ENCODE results near the gene CPPED1.

CPPED1 gene

GRCh38 chr16:12728469-12728868, 75.2 kb downstream of the CPPED1 start:
- no peak for DNase-seq

DNA sequence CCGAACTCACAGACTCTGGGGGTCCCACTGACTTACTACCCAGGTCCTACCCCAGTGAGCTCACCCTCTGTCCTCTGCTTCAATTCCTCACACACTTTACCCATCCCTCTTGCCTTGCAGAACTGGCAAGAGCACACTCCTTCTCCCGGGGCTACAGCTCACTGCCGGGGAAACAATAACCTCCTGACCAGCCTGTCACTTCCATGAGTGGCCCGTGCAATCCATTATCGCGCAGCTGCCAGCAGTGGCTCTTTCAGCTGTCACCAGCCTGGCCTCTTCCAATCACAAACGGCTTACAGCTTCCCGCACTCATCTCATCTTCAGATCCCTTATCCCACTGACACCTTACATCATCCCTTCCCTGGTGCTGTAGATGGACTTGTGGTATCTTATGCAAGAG, 79.5 kb downstream of the CPPED1 start:
- no peak for DNase-seq

DNA sequence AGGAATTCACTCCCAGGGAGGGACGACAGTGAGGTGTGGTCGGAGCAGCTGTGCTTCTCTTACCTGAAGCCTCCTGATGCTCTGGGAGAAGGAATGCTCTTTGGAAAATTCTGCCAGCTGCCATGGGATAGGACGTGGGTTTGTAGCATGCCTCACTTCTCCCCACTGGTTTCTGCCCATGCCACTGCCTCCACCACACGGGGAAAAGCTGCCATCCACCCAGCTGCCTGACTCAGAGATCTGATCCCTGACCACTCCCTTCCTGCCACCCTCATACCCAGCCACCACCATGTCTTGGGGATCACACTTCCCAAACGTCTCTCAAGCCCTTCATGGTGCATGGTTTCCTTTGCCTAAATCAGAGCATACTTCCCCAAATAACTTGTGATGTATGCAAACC, 80.0 kb downstream of the CPPED1 start:
- DNase-seq: no peak

DNA sequence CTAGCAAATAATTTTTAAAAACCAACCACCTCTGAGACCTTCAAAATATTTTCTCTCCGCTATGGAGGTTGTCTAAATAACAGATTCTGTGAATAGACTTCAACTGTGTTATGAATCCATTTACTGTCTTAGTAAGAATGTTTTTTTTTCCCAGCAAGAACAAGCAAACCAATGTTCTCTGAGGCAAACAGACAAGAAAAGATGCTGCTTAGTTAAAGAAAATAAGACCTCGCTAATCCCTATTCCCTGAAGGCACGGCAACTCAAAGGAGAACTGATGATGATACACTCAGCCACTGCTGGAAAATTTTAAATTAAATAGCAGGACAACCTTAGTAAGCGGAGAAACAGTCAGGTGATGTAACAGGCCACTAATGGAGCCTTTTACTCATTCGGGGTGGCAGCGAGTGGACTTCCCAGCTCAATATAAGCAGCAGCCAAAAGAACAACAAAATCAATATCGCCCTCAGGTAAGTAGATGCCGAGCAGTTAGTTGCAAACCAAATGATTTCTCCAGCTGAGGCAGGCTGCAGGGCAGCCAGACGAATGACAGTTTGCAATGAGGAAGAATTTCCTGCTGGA, 81.8 kb downstream of the CPPED1 start:
- DNase-seq: no peak

- no peak for DNase-seq
These were observed 83.7 kb downstream of the CPPED1 start for GRCh38 chr16:12719972-12720371.

DNA sequence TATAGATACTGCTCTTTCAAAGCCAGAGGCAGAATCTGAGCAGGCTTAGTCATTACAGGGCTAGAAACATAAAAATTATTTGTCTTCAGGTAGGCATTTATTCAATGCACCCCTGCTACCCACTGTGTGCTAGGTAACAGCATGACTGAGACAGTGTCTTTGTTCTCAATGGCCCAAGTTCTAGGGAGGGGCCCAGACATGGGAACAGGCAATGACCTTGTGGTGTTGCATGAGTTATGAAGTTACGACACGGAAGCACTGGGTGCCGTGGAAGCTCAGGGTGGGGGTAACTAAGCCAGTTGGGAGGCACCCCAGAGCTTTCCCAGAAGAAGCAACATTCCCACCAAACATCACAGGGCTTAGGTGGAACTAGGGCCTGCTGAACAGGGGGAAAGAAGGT, 87.0 kb downstream of the CPPED1 start:
- DNase-seq: no peak

GRCh38 chr16:12709807-12710206, 93.9 kb downstream of the CPPED1 start:
- DNase-seq: no peak

GRCh38 chr16:12708266-12708665, 95.4 kb downstream of the CPPED1 start:
- no peak for DNase-seq

DNA sequence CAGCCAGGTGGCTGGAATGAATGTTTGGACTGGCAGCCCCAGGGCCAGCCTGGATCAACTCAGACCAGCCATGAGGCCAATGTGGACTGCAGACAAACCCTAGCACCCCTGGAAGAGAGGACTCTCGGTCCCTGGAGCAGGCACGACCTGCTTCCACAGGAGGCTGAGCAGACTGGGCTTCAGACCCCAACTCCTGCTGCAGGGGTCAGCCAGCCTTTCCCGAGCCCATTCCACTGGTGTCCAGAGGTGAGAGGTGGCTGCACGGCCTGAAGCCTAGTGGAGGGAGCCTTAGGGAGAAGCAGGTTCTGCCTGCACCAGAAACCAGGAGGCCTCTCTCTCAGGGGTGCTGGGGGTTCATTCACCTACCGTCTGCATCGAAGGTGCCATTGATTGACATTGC, 97.1 kb downstream of the CPPED1 start:
- DNase-seq: no peak

DNA sequence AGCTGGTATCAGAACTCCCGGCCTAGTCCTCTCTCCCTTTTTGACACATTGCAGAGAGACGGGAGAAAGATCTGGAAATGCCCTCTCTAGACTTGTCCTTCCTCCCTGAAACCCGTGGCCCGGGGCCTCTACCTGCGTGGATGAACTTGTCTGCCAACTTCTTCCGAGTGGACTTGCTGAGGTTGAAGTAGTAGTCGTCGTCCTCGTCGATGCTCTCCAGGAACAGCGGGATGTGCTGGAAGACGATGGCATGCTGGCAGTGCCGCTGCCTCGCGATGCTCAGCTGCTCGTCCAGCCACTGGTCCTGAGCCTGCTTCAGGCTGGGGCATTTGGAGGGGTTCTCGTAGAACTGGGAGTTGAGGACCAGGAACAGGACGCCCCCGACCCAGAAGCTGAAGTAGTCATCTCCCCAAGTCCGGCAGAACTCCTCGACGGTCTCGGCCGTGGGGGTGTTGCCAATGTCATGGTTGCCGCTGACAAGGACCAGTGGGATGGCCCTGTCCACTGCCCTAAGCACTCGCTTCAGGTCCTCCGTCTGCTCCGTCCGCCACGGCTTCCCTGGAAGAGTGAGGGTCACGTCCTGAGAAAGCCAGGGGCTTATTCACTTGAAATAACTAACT, 99.1 kb downstream of the CPPED1 start:
- no peak for DNase-seq

GRCh38 chr16:12703935-12704334, 99.8 kb downstream of the CPPED1 start:
- no peak for DNase-seq

GRCh38 chr16:12700161-12700560, 103.5 kb downstream of the CPPED1 start:
- no peak for DNase-seq

DNA sequence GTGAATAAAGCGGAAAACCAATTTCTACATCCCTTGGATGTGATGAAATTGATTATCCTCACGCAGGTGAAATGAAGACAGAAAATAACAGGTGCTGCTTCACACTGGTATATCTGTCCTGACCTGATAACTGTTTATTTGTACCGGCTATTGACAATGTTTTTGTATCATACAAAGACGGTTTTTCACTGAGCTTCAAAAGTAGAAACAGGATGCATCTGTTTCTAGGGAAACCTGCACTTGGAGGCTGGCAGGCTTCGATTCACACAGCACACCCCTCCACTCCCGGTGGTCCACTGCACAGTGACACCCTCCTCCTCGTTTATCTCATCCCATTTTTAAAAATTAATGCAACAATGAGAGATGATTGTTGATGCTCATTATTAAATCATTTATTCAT, 104.5 kb downstream of the CPPED1 start:
- DNase-seq: no peak

DNA sequence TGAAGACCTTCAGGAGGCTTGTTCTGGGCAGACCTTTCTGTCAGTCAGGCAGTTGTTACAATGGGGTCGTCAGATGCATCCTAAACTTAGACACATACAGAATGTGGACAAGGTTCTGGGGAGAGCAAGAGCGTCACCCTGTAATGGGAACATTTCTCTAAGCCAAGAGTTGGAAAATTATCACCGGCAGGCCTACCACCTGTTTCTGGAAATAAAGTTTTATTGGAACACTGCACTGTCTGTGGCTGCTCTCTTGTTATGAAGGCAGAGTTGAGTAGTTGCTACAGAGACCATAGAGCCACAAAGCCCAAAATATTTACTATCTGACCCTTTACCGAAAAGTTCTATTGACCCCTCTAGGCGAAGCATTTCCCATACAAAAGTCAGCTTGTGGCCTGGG, 106.2 kb downstream of the CPPED1 start:
- DNase-seq: no peak

- DNase-seq: no peak
These were observed 108.2 kb downstream of the CPPED1 start for GRCh38 chr16:12695454-12695853.

DNA sequence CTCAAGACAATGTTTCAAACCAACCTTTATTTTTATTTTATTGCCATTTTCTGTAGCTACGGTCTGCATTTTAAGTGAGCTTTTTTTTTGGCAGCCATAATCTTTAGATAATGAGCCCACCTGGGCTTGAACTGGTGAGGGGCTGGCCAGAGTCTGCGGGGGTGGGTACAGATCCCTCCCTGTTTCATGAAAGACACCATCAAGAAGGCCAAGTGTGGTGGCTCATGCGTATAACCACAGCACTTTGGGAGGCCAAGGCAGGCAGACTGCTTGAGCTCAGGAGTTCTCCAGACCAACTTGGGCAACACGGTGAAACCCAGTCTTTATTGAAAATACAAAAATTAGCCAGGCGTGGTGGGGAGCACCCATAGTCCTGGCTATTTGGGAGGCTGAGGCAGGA, 113.7 kb downstream of the CPPED1 start:
- no peak for DNase-seq

GRCh38 chr16:12688951-12689850, 114.5 kb downstream of the CPPED1 start:
- no peak for DNase-seq

DNA sequence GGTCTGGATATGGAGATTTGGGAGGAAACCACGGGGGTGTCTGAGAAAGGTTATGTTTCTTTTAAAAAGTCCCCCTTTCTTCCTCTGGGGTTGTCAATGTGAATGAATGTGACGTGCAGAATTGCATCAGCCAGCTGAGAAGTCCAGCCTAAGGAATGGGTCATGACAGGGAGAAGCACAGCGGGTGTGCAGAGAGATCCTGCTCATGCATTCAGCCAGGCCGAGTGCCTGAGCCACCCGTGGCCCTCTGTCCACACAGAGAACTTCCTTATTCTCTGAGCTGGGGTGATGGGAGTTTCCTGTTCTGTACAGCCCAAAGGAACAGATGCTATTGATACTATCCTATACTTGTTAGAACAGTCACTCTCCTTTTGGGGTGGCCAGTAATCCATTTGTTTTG, 117.9 kb downstream of the CPPED1 start:
- no peak for DNase-seq

- DNase-seq: no peak
These were observed 121.1 kb downstream of the CPPED1 start for GRCh38 chr16:12682432-12683165.

GRCh38 chr16:12681653-12682052, 122.0 kb downstream of the CPPED1 start:
- no peak for DNase-seq

GRCh38 chr16:12680531-12680930, 123.2 kb downstream of the CPPED1 start:
- no peak for DNase-seq

DNA sequence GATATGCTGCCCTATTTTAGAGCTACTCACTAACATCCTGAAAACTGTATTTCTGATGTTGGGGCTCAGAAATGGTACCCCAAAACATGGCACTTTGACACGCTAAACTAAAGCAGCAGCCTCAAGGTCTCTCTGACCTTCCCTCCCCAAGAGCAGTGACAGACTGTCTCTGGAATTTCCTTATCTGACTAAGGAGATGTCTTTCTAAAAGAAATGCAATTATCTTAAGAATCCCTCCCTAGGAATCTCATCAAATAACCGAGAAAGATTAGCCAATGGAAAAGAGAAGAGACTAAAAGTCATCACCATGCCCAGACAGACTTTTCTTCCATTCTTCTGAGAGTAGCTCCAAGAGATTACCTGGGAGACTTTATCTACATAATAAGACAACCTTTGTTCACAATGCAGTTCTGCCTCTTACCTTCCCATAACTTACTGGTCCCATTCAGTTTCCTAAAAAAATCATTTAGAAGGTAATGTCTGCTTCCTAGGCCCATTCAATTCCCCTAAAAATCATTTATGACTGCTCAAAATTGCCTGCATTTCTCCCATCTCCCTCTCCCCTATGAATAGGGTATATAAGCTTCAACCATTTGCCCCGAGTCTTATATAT, 123.9 kb downstream of the CPPED1 start:
- DNase-seq: no peak

DNA sequence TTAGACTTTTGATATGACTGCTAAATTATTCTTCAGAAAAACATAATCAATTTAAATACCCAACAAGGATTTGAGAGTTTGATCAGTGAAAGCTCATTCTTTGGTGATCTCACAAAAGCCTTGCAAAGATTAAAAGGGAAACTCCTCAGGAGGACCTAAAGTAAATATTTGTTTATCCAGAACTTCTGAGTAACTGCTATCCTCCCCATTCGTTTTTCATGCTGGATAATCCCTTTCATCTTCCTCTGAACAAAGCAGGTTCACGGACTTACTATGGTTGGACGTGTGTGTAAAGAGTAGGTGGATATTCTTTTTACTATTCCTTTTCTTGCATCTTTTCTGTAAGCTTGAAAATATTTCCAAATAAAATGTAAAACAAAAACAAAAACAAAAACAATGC, 124.7 kb downstream of the CPPED1 start:
- no peak for DNase-seq
